OCI-LY1 (cell line): ENCODE results near the gene OLR1.

ENCODE experiments used
- EZH2 ChIP-seq: fragments of 200-600 bp; sonication (generic), shearing (Covaris generic); IDR thresholded peaks from 2 replicates; pipeline ENCODE4 v1.8.0; 2017; ENCODE audit warnings: borderline replicate concordance, mixed run types, mild to moderate bottlenecking, antibody characterized with exemption, low read length, moderate library complexity, mixed read lengths
- TF ChIP-seq, protein P1 (sequence below): fragments of 200-600 bp; sonication (generic), shearing (Covaris generic); IDR thresholded peaks from 2 replicates; pipeline ENCODE4 v1.5.1; 2017; ENCODE audit warnings: mild to moderate bottlenecking, antibody characterized with exemption, low read length, moderate library complexity, mixed read lengths

DNA sequence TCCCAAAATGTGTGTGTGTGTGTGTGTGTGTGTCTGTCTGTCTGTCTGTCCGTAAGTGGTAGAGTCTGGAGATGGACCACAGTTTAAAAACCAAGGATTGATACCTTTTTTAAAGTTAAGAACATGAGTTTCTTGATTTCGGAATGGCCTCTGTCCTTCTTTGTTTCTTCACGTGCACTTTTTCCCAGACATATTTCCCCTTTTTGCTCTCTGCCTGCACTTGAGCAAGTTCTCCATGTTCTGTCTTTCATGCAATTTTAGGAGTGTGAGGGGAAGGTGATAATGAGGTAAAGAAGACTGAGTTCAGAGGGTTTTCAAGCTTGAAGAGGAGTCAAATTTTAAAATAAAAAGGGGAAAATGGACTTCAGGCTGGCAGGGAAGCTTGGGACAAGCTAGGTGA is 12.7 kb downstream of the OLR1 start:
- TF ChIP-seq EZH2, result no peak
- TF ChIP-seq, protein P1, sequence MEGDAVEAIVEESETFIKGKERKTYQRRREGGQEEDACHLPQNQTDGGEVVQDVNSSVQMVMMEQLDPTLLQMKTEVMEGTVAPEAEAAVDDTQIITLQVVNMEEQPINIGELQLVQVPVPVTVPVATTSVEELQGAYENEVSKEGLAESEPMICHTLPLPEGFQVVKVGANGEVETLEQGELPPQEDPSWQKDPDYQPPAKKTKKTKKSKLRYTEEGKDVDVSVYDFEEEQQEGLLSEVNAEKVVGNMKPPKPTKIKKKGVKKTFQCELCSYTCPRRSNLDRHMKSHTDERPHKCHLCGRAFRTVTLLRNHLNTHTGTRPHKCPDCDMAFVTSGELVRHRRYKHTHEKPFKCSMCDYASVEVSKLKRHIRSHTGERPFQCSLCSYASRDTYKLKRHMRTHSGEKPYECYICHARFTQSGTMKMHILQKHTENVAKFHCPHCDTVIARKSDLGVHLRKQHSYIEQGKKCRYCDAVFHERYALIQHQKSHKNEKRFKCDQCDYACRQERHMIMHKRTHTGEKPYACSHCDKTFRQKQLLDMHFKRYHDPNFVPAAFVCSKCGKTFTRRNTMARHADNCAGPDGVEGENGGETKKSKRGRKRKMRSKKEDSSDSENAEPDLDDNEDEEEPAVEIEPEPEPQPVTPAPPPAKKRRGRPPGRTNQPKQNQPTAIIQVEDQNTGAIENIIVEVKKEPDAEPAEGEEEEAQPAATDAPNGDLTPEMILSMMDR, result no peak
